Measurements from ENCODE around the gene PIGO. TPM values are rescaled to one million over a fixed set of nuclear protein-coding genes. Genes with fewer than 3 reads are reported as not detected.

Gene PIGO
- total RNA-seq, 1 donor from 2014 or later: 25.7 TPM

GRCh38 chr9:35134920-35135319 is 38.5 kb upstream of the PIGO start:
- Mint-ChIP-seq H3K27ac (ENCODE audit: unreplicated experiment) (no peak overlapping the region), H3K27me3 (ENCODE audit: low read depth) (peaks cover 9% of the 10 kb centered on the region), H3K9me3 (ENCODE audit: low read depth) (peaks cover 3% of the 10 kb centered on the region), H3K4me1 (ENCODE audit: low read depth) (no peaks in the 10 kb centered on the region), H3K36me3 (ENCODE audit: low read depth) (no peaks in the 10 kb centered on the region), H3K4me3 (ENCODE audit: unreplicated experiment) (no peak overlapping the region)
- DNase-seq (ENCODE audit: low spot score): no peak
- no peak for TF ChIP-seq CTCF (IDR thresholded peaks at IDR 0.05)

- Mint-ChIP-seq H3K4me3 (ENCODE audit: unreplicated experiment) (peak overlapping the region; percentile 98), H3K36me3 (ENCODE audit: low read depth) (no peaks in the 10 kb centered on the region), H3K27me3 (ENCODE audit: low read depth) (no peaks in the 10 kb centered on the region), H3K4me1 (ENCODE audit: low read depth) (peaks cover 35% of the 10 kb centered on the region), H3K9me3 (ENCODE audit: low read depth) (no peaks in the 10 kb centered on the region), H3K27ac (ENCODE audit: unreplicated experiment) (peak overlapping the region; percentile 94)
- peak; percentile 99 for TF ChIP-seq CTCF (IDR thresholded peaks at IDR 0.05)
- no peak for DNase-seq (ENCODE audit: low spot score)
Measured at GRCh38 chr9:35116898-35117551, 20.6 kb upstream of the PIGO start.

GRCh38 chr9:35116539-35116897 is 20.1 kb upstream of the PIGO start:
- DNase-seq (ENCODE audit: low spot score): no peak
- no peak for TF ChIP-seq CTCF (IDR thresholded peaks at IDR 0.05)
- peak overlapping the region; percentile 94 for H3K27ac Mint-ChIP-seq (ENCODE audit: unreplicated experiment)
- H3K4me1 Mint-ChIP-seq (ENCODE audit: low read depth): peaks cover 40% of the 10 kb centered on the region
- no peaks in the 10 kb centered on the region for H3K9me3 Mint-ChIP-seq (ENCODE audit: low read depth)
- peak overlapping the region; percentile 98 for H3K4me3 Mint-ChIP-seq (ENCODE audit: unreplicated experiment)
- H3K27me3 Mint-ChIP-seq (ENCODE audit: low read depth): no peaks in the 10 kb centered on the region
- H3K36me3 Mint-ChIP-seq (ENCODE audit: low read depth): no peaks in the 10 kb centered on the region

- Mint-ChIP-seq H3K27me3 (ENCODE audit: low read depth) (no peaks in the 10 kb centered on the region), H3K36me3 (ENCODE audit: low read depth) (no peaks in the 10 kb centered on the region), H3K27ac (ENCODE audit: unreplicated experiment) (peak within 1 kb of the TSS; percentile 94), H3K4me1 (ENCODE audit: low read depth) (peaks cover 43% of the 10 kb centered on the region), H3K9me3 (ENCODE audit: low read depth) (no peaks in the 10 kb centered on the region), H3K4me3 (ENCODE audit: unreplicated experiment) (peak within 1 kb of the TSS; percentile 98)
- TF ChIP-seq CTCF (IDR thresholded peaks at IDR 0.05): no peak
- DNase-seq (ENCODE audit: low spot score): peak; percentile 99
Measured at GRCh38 chr9:35115680-35116538, 19.5 kb upstream of the PIGO start, which contains the start of gene ATOSB. Gene ATOSB (minus strand): TSS chr9:35115862. CDS start chr9:35108274, 7,588 bp downstream.

- Mint-ChIP-seq H3K9me3 (ENCODE audit: low read depth) (no peaks in the 10 kb centered on the region), H3K27me3 (ENCODE audit: low read depth) (no peaks in the 10 kb centered on the region), H3K4me1 (ENCODE audit: low read depth) (peaks cover 51% of the 10 kb centered on the region), H3K4me3 (ENCODE audit: unreplicated experiment) (peak overlapping the region; percentile 98), H3K36me3 (ENCODE audit: low read depth) (no peaks in the 10 kb centered on the region), H3K27ac (ENCODE audit: unreplicated experiment) (peak overlapping the region; percentile 94)
- no peak for TF ChIP-seq CTCF (IDR thresholded peaks at IDR 0.05)
- DNase-seq (ENCODE audit: low spot score): no peak
Measured at GRCh38 chr9:35114840-35115628, 18.6 kb upstream of the PIGO start.
